Activated T-cell treated with anti-CD3 and anti-CD28 coated beads, Interleukin-2, amount 50 U/mL, for 24 hours (primary cell): ENCODE results near the gene HRH4.

Source experiments
- DNase-seq: peaks from one replicate; pipeline ENCODE4 v3.0.0-alpha.2; 2020
- H3K27ac Mint-ChIP-seq: 2 replicates; pipeline ENCODE4 v1.8.0; 2020; ENCODE audit warnings: mild to moderate bottlenecking, mixed read lengths
- H3K27me3 Mint-ChIP-seq: 2 replicates; pipeline ENCODE4 v1.8.0; 2020; ENCODE audit warnings: mixed read lengths
- H3K36me3 Mint-ChIP-seq: 2 replicates; pipeline ENCODE4 v1.8.0; 2020; ENCODE audit warnings: low read depth, mixed read lengths
- H3K4me1 Mint-ChIP-seq: 2 replicates; pipeline ENCODE4 v1.8.0; 2020; ENCODE audit warnings: low read depth, mixed read lengths
- H3K4me3 Mint-ChIP-seq: 2 replicates; pipeline ENCODE4 v1.8.0; 2020; ENCODE audit warnings: mild to moderate bottlenecking, moderate library complexity, mixed read lengths
- H3K9me3 Mint-ChIP-seq: 2 replicates; pipeline ENCODE4 v1.8.0; 2020; ENCODE audit warnings: mixed read lengths

HRH4 gene

DNA sequence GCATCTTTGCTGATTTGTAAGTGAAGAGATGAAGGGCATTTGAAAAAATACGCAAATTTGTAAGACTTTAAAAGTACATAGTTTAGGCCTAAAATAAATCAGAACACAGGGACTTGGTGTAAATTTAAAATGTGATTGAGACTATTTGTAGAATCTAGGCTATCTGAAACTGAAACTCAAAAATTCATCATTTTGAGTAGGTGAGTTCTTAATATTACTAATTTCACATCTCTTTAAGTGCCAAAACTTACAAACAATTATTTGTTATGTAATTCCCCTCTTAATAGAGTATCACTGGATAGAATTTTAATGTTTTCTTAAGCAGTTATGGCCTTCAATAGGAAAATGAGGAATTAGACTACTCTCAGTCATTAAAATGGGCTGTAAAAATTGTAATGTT lies 14.0 kb upstream of the HRH4 start:
- peaks cover 80% of the 10 kb centered on the region for H3K36me3 Mint-ChIP-seq
- no peak overlapping the region for H3K4me3 Mint-ChIP-seq
- no peaks in the 10 kb centered on the region for H3K9me3 Mint-ChIP-seq
- H3K27me3 Mint-ChIP-seq = no peaks in the 10 kb centered on the region
- H3K27ac Mint-ChIP-seq = no peak overlapping the region
- peaks cover 7% of the 10 kb centered on the region for H3K4me1 Mint-ChIP-seq
- DNase-seq = no peak

DNA sequence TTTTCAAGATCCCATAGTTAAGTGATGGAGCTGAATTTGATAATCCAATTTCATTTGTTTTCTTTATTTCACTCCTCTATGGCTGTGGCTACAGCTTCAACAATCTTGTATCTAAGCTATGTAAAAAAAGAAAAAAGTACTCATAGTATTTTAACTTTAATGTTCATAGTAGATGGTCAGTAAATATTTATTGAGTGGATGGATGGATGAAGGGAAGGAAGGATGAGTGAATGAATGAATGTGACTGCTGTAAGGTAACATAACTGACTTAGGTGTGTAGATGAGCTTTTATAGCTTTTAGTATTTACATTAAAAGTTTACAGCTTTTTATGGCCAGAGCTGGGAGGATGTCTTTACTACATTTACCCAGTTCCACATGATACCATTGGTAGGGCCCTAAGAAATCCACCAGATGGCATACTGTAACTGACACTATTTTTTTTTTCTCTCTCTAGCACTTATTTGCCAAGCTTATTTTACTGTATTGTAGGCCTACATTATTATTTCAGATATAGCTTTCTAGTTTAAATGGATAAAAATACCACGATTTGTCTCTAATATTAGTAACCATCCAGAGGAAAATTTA lies 13.4 kb upstream of the HRH4 start:
- H3K36me3 Mint-ChIP-seq = peaks cover 79% of the 10 kb centered on the region
- H3K27me3 Mint-ChIP-seq = no peaks in the 10 kb centered on the region
- DNase-seq = no peak
- H3K4me1 Mint-ChIP-seq = peaks cover 7% of the 10 kb centered on the region
- no peaks in the 10 kb centered on the region for H3K9me3 Mint-ChIP-seq
- no peak overlapping the region for H3K4me3 Mint-ChIP-seq
- H3K27ac Mint-ChIP-seq = no peak overlapping the region

DNA sequence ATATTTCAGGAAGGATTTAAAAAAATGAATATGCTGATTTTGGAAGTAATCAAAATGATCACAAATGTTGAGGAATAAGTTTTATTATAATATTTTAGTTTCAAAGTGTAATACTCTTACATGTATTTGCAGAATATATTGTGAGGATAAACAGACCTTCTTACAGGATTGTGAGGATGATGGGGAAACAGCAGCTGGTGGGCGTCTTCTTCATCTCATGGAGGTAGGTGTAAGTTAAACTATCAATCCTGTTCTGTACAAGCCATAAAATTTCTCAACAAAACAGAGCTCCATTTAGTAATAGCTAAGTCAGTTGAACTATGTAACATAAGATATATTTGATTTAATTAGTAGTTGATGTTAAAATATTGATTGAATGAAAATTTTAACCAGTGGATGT lies 12.5 kb upstream of the HRH4 start:
- H3K27ac Mint-ChIP-seq = no peak overlapping the region
- H3K36me3 Mint-ChIP-seq = peaks cover 74% of the 10 kb centered on the region
- no peak for DNase-seq
- no peaks in the 10 kb centered on the region for H3K27me3 Mint-ChIP-seq
- no peaks in the 10 kb centered on the region for H3K9me3 Mint-ChIP-seq
- peaks cover 7% of the 10 kb centered on the region for H3K4me1 Mint-ChIP-seq
- H3K4me3 Mint-ChIP-seq = no peak overlapping the region

DNA sequence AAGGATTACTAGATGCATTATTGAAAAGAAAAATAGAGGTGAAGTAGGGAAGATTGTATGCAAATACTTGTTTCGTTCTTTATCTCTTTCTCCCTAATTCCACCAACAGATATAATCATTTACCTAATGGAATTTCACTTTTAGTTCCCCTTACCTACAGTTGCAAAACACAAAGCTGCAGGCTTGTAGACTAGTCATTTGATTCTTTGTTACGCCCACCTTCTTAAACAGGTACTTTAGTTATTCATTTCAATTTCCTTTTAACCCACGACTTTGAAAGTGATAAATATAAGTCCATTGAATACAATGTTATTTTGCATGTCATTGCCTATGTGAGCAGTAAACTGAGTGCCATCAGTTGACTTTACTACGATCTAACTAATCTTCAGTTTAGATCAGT lies 3.9 kb upstream of the HRH4 start:
- Mint-ChIP-seq H3K27ac (peak overlapping the region; percentile 77), H3K4me1 (peaks cover 12% of the 10 kb centered on the region), H3K4me3 (no peak overlapping the region), H3K36me3 (peaks cover 10% of the 10 kb centered on the region), H3K27me3 (no peaks in the 10 kb centered on the region), H3K9me3 (no peaks in the 10 kb centered on the region)
- no peak for DNase-seq

DNA sequence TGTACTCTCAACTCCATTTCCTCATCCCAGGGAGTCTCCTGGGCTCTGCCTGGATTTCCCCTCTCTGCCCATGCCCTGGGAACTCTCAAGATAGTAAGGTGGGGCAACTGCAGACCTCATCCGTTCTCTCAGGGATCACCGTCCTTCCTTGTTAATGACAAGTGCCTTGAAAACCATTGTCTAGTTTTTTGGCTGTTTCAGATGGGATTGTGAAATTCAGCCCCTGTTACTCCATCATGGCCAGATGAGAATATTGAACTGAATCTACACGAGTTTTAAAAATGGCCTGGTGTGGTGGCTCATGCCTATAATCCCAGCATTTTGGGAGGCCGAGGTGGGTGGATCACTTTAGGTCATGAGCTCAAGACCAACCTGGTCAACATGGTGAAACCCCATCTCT lies 665 bp upstream of the HRH4 start:
- Mint-ChIP-seq H3K36me3 (peaks cover 3% of the 10 kb centered on the region), H3K9me3 (no peaks in the 10 kb centered on the region), H3K27me3 (no peaks in the 10 kb centered on the region), H3K27ac (no peak overlapping the region), H3K4me1 (peaks cover 13% of the 10 kb centered on the region), H3K4me3 (no peak overlapping the region)
- DNase-seq = no peak

DNA sequence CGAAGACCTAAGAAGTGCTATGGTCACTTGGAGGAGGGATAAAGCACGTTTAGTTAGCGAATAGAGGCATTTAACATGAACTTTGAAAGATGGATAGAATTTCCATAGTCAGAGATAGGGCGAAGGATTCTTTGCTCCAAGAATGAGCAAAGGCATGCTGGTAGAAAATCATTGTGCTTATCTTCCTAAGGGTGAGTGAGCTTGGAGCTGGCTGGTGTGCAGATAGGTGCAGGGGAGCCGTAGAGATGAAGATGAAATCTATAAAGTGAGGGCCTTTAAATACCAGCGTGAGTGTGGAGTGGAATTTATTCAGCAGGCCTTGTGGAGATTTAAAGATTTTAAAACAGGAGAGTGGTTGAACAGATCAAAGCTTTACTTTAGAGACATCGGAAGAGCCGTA lies 1.6 kb downstream of the HRH4 start:
- DNase-seq = no peak
- no peaks in the 10 kb centered on the region for H3K36me3 Mint-ChIP-seq
- peaks cover 4% of the 10 kb centered on the region for H3K4me1 Mint-ChIP-seq
- no peak overlapping the region for H3K27ac Mint-ChIP-seq
- no peak overlapping the region for H3K4me3 Mint-ChIP-seq
- H3K27me3 Mint-ChIP-seq = peaks cover 6% of the 10 kb centered on the region
- no peaks in the 10 kb centered on the region for H3K9me3 Mint-ChIP-seq

DNA sequence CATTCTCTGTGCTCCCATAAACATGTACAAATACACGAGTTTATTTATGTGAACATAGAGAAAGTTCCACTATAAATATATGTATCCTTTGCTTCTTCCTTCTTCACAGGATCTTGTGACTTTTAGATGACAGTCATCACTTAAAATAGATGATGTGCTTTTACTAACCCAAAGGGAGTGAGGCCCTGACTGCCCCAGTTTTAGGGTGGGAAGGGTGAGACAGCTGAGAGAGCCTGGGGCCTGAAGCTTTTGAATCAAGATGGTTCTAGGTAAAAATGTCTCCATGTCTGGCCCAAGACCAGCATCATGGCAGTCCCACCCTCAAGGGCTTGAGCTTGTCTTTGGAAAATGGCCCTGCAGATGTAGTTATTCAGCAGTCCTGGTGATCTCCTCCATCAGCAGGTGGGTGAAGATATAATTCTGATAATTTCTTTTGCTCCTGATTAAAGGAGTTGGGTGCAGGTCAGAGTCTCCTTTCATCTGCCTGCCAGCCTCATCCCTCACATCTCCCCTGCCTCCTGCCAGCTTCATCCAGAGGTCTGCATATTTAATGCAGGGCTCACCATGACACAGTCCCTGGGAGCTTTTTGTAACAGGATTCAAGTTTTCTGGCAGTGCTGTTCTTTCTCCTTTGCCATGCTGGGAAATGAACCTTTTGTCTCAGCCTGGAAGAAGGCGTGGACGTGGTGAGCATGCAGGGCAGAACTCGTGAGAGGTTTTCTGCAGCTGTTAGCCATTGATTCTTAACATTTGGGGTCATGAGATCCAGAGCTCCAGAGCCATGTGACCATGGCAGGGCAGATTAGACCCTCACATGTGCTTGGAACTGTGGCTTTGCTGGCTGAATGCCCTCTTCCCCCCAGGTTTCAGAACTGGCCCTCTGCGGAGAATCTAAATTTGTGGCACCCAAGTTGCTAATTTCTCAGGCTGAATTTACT lies 2.7 kb downstream of the HRH4 start:
- Mint-ChIP-seq H3K27ac (no peak overlapping the region), H3K36me3 (no peaks in the 10 kb centered on the region)
- DNase-seq = no peak

DNA sequence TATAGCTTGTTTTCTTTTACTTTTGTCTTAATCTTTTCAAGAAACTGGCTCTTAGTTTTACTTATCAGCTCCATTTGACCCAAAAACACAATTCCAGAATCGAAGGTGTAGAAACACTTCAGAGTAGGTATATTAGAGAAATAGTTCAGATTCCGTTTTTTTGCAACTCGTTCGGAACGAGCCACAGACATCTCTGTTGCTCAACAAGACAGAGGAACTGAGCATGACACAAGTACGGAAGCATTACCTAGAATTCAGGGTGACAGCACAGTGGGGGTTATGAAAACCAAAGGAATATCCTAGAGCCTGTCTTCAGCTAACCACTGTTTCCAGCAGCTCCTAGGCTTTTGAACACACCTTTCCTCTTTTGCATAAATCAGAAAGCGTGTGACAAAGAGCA lies 5.0 kb downstream of the HRH4 start:
- no peak for DNase-seq
- Mint-ChIP-seq H3K9me3 (no peaks in the 10 kb centered on the region), H3K4me3 (no peak overlapping the region), H3K36me3 (no peaks in the 10 kb centered on the region), H3K27me3 (peaks cover 9% of the 10 kb centered on the region), H3K4me1 (peaks cover 1% of the 10 kb centered on the region), H3K27ac (no peak overlapping the region)

More for the DNA sequence above, 2.7 kb downstream of the HRH4 start:
- Mint-ChIP-seq H3K4me1 (peaks cover 1% of the 10 kb centered on the region), H3K4me3 (no peak overlapping the region), H3K27me3 (peaks cover 9% of the 10 kb centered on the region), H3K9me3 (no peaks in the 10 kb centered on the region)

DNA sequence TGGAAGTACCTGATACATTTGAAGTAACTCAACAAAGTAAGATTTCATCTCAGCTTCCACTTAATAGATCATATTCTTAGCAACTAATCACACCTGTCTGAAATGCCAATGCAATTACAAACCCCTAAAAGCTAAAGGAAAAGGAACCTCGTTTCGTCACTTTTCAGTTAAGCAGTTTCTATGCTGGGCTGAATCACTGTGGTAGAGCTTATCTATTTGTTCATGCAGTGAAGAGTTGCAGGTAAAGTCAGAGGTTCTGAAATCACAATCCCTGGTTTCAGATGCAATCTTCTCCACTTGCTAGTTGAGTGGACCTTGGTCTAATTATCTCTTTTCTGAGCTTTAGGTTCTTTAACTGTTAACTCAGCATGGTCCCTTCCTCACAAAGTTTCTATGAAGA lies 6.3 kb downstream of the HRH4 start:
- H3K36me3 Mint-ChIP-seq = no peaks in the 10 kb centered on the region
- no peak overlapping the region for H3K27ac Mint-ChIP-seq
- peaks cover 1% of the 10 kb centered on the region for H3K4me1 Mint-ChIP-seq
- no peaks in the 10 kb centered on the region for H3K9me3 Mint-ChIP-seq
- no peak overlapping the region for H3K4me3 Mint-ChIP-seq
- H3K27me3 Mint-ChIP-seq = peaks cover 9% of the 10 kb centered on the region
- DNase-seq = no peak

DNA sequence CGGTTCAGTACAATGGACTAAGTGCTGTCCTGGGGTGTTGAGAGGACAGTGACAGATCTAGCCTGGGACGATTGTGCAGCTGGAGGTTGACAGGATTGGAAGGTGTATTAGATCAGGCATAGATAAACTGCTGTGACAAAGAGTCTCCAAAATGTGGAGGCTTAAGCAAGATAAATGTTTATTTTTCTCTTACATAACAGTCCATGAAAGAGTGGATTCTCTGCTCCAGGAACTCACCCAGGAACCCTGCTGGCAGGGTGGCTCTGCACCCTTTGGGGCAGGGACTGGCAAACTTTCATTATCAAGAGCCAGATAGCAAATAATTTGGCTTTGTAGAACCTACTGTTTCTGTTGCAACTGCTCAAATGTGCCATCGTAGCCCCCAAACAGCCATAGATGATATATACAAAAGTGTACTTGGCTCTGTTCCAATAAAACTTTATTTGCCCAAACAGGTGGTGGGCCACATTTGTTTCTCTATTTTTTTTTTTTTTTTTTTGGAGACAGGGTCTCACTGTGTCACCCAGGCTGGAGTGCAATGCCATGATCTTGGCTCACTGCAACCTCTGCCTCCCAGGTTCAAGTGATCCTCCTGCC lies 9.7 kb downstream of the HRH4 start:
- H3K27ac Mint-ChIP-seq = no peak overlapping the region
- H3K4me1 Mint-ChIP-seq = no peaks in the 10 kb centered on the region
- H3K9me3 Mint-ChIP-seq = no peaks in the 10 kb centered on the region
- DNase-seq = no peak
- peaks cover 13% of the 10 kb centered on the region for H3K27me3 Mint-ChIP-seq
- no peak overlapping the region for H3K4me3 Mint-ChIP-seq
- H3K36me3 Mint-ChIP-seq = no peaks in the 10 kb centered on the region

DNA sequence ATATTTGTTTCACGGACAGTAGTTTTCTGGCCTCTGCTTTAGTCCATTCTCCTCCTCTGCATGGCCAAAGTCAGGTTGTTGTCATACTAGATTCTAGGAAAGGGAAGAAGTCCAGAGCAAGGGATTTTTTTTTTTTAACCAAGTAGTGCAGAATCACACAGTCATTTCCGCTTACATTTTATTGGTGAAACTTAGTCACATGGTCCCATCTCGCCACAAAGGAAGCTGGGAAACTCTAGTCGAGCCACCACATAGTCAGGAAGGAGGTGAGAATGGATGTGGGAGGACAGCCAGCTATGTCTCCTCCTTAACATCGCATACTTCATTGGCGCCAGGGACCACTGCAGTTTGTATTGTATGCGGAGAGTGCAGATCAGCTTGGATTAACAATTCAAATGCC lies 10.4 kb downstream of the HRH4 start:
- Mint-ChIP-seq H3K36me3 (no peaks in the 10 kb centered on the region), H3K4me1 (peaks cover 4% of the 10 kb centered on the region), H3K9me3 (no peaks in the 10 kb centered on the region), H3K27ac (no peak overlapping the region), H3K4me3 (no peak overlapping the region), H3K27me3 (peaks cover 9% of the 10 kb centered on the region)
- DNase-seq = no peak

DNA sequence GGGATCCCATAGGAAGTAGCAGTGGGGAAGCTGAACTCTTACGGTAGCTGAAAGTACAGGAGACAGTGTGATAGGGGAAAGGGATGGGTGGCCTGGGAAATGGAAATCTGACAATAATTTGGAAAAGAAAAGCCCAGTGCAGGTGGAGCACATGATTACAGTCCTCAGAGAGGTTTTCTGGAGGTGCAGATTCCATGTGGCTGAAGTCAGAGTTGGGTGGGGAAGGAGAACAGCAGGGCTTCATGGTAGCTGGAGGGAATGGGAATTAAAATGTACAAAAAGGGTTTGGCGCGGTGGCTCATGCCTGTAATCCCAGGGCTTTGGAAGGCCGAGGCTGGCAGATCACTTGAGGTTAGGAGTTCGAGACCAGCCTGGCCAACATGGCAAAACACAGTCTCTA lies 12.2 kb downstream of the HRH4 start:
- no peak overlapping the region for H3K27ac Mint-ChIP-seq
- H3K27me3 Mint-ChIP-seq = peaks cover 5% of the 10 kb centered on the region
- DNase-seq = no peak
- no peak overlapping the region for H3K4me3 Mint-ChIP-seq
- H3K36me3 Mint-ChIP-seq = no peaks in the 10 kb centered on the region
- no peaks in the 10 kb centered on the region for H3K9me3 Mint-ChIP-seq
- H3K4me1 Mint-ChIP-seq = peaks cover 10% of the 10 kb centered on the region

DNA sequence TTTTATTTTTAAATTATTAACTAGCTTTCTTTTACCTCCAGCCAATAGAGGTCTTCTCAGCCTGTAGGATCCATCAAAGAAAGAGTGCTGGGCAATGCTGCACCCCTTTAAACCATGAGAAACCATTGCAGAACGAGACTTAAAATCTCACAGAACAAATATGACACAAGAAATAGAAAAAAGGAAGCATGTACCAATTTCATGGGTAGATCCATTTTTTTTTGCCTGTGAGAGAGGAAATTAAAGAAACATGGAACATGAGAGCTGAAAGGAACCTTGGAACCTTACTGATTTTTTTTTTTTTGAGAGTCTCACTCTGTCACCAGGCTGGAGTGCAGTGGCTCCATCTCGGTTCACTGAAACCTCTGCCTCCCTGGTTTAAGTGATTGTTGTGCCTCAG lies 14.0 kb downstream of the HRH4 start:
- Mint-ChIP-seq H3K4me1 (peaks cover 10% of the 10 kb centered on the region), H3K36me3 (no peaks in the 10 kb centered on the region), H3K4me3 (no peak overlapping the region), H3K27me3 (peaks cover 5% of the 10 kb centered on the region), H3K27ac (no peak overlapping the region), H3K9me3 (no peaks in the 10 kb centered on the region)
- no peak for DNase-seq

DNA sequence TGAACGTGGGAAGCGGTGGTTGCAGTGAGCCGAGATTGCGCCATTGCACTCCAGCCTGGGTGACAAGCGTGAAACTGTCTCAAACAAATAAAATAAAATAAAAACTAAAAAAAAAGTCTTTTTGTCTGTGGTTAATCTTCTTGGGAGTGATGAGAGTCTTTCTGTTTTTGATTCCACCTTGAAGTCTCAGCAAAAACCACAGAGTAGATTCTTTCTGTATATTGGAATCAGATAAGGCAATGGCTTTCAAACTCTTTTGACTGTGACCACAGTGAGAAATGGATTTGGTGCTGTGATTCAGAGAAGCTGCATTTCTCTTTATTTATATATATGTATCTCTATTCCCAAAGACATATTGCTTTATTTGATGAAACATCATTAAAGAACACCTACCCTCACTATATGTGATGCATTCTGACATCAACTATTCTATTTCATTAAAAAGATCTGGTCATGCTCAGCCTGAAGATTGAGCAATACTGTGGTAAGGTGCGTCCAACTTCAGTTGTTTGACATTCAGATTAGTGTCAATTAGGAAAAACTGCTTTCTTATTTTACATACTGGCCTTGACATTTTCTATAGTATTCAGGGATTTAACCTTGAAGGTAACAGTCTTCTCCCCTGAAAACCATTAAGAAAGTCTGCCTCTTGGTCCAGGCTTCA lies 15.6 kb downstream of the HRH4 start:
- Mint-ChIP-seq H3K27ac (no peak overlapping the region), H3K4me1 (peaks cover 10% of the 10 kb centered on the region), H3K4me3 (no peak overlapping the region), H3K36me3 (no peaks in the 10 kb centered on the region), H3K27me3 (peaks cover 7% of the 10 kb centered on the region), H3K9me3 (no peaks in the 10 kb centered on the region)
- no peak for DNase-seq

DNA sequence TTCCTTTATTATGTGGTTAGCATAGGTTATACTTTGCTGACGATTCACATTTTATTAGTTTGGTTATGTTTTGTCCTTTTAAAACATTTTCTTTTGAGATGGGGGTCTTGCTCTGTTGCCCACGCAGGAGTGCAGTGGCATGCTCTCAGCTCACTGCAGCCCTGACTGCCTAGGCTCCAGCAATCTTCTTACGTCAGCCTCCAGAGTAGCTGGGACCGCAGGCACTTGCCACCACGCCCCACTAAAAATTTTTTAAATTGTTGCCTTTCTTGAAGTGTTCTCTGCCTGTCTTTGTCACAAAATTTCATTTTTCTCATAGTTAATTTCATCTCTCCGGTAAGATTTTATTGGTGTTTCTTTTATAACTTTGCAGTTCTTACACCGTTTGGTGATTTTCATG lies 18.9 kb downstream of the HRH4 start:
- no peaks in the 10 kb centered on the region for H3K9me3 Mint-ChIP-seq
- peaks cover 10% of the 10 kb centered on the region for H3K4me1 Mint-ChIP-seq
- no peak for DNase-seq
- H3K4me3 Mint-ChIP-seq = no peak overlapping the region
- no peaks in the 10 kb centered on the region for H3K36me3 Mint-ChIP-seq
- H3K27ac Mint-ChIP-seq = no peak overlapping the region
- H3K27me3 Mint-ChIP-seq = peaks cover 6% of the 10 kb centered on the region
